Erythroblast (primary cell): Measurements from ENCODE around the gene ACKR3.

Experiments used
- GATA1 ChIP-seq: IDR thresholded peaks from 2 replicates; pipeline ENCODE4 v1.6.1; 2011; ENCODE audit warnings: low read depth, mild to moderate bottlenecking, control low read depth, low read length, moderate library complexity
- POLR2A ChIP-seq: IDR thresholded peaks from 2 replicates; pipeline ENCODE4 v1.6.1; 2011; ENCODE audit warnings: mild to moderate bottlenecking, low read length

DNA sequence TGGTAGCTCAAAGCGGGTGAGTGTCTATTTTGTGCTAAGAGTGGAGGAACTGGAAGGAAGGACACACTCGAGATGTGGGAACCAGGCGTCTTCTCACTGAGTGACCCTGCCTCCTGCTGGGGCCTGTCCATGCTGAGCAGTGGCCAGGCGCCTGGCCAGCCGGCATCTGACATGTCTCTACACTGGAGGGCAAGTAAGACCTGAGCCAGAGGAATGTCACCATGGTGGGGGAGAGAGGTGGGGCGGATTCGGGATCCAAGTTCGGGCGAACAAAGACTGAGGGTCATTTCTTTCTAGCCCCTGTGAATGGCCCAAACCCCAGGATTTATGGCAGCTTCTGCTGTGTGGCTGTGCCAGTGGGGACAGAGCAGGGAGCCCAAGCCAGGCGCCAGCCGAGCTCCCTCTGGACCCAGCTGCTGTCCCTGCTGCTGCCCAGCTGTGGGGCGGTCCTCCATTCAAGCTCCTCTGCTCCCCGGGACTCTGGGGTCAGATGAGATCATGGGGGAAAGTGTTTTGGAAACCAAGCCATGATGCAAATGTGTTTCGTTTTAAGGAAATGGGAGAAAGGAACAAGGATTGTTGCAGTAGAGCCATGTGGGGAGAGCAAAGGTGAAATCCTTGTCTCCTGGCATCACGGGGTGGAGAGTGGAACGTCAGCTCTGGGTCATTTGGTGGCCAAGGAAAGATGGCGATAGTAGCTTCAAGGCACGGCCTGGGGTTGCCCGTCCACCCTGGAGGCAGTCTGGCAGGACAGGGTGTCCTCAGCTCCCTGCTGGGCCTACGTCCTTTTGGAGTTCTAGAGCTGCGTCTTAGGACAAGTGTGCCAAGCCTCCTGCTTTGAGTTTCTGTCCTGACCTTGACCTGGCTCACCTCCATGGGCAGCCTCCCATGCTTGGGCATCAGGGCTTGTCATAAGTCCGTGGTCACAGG is 8.1 kb downstream of the ACKR3 start:
- no peak for TF ChIP-seq POLR2A
- no peak for TF ChIP-seq GATA1
